Activated naive CD4-positive, alpha-beta T cell treated with Interleukin-2 at 50 U/mL for 16 hours (primary cell): Measurements from ENCODE around the gene TTBK2.

Experiments used
- DNase-seq: peaks from one replicate; pipeline ENCODE4 v3.0.0-alpha.2; 2020

The TTBK2 gene

GRCh38 chr15:42750306-42750705, 170.3 kb downstream of the TTBK2 start:
- no peak for DNase-seq

- no peak for DNase-seq
These were observed 171.3 kb downstream of the TTBK2 start for GRCh38 chr15:42749266-42749665.

DNA sequence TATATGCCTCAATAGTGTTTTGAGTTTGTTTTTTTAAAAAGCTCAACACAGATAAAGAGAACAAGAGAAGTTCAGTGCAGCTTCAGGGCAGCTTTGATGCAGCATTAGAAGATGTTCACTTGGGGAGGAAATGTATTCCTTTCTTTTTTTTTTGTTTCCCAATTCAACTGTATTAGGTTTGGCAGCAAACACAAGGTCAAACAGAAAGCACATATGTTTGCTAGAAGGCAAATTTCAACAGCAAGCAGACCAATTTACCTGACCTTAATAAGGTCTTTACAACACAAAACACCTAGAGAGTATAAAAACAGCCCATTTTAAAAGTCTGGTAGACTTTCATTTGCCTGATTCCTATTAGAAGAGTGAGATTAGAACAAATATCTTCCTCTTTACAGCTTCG, 176.4 kb downstream of the TTBK2 start:
- DNase-seq = no peak

DNA sequence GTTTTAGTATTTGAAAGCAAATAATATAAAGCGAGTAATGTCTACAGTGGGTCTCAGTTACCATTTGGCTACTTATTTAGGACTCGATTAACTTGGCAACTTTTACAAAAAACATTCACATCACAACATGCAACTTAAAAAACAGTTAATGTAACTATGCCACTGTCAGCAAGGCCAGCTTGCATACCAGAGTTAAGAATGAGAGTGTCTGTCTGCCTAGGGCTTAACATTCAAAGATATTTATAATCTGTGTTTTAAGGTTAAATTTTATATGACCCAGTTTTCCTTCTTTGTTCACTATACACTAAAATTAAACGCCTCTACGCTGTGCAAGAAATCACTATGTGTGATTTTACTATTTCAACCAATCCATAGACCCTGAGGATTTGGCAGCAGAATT, 178.4 kb downstream of the TTBK2 start:
- DNase-seq = no peak

GRCh38 chr15:42741710-42742109, 178.9 kb downstream of the TTBK2 start:
- no peak for DNase-seq

- no peak for DNase-seq
These were observed 182.8 kb downstream of the TTBK2 start for GRCh38 chr15:42737529-42738328.

DNA sequence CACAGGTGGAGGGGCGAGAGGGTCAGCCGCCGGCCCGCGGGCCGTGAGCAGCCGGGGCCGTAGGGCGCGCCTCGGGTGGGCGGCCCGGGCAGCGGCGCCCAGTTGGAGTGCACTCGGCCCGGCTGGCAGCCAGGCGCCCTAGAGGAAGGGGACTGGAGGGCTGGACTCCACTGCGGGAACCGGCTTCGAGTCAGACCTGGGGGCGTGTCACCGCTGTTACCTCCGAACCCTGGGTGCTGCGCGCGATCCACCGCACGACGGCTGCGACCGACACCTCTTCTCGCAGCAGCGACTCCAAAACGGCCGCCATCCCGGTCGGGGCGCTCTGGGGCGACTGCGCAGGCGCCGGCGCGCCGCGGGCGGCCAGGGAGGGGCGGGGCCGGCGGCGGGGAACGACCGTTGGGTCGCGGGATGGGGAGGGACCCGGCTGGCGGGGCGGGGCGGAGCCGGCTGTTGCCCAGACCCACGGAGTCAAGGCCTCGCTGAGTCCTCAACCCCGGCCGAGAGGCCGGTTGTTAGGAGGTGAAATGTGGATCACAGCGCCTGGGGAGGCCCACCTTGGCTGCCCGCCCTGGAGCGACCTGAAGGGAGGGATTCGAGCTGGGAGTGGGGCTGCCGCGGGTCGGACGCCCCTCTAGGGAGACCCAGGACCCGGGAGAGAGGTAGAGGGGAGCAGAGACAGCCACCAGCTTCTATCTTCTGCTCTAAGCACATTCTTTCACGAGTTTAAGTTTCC, 183.6 kb downstream of the TTBK2 start, which contains the start of gene CDAN1:
CDAN1 (minus strand) TSS at position 336 of the 736 bp plus-strand sequence; CDS start at position 310, 26 bp downstream.
- peak; percentile 95 for DNase-seq

- peak; percentile 14 for DNase-seq
These were observed 184.3 kb downstream of the TTBK2 start for GRCh38 chr15:42736178-42736792.

DNA sequence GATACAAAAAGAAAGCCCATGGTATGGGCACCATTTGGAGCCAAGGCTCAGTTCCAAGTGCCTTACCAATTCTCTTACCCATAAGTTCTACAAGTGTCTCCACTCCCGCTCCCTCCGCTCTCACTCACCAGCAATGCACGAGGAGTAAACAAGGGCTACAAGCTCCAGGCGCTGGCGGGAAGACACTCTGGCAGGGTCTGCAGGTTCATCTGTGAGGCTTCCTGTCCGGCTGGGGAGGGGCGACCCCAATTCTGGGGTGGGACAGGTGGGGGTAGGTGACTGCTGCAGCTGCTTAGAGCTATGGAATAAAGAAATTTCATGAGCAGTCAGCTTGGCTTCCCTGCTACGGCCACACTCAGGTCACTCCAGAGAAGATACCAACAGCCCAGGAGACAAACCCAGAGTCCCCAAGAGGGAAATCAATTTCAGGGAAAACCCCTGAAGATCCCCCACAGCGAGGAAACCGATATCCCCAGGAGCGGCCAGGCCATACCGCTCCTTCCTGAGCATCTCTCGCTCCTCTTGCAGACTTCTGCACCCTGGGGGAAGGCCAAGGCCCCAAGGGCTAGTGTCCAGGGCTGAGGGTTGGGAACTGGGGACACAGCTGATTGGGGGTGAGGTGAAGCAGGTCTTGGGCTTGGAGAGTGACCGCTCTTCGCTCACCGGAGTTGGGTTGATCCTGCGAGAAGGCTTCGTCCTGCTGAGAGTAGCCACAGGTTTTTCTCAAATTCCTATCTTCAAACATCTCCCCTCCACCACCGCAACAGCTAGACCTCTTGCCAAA, 185.0 kb downstream of the TTBK2 start:
- no peak for DNase-seq

DNA sequence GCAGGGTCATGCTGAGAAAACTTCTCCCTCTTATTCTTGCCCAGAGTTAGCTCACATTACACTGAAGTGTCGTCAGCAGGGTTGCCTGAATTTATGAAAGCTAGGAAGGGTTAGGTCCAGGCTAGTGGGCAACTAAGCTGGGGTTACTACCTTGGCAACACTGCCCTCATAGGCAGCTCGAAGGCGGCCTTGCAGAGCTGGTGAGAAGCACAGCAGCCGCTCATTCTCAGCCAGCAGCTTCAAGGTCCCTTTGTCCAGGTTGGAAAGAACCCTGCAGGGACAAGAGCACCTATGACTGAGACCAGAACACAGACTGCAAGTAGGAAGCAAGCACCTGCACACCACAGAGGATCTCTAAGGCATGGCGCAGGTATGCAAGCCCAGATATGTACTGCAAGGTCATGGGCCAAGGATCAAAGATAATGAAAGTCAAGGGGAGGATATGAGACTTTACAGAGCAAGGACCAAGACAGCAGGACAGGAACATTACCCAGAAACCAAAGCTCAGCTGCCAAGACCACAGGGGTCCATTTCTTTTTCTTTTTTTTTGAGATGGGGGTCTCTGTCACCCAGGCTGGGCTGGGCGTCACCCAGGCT, 186.4 kb downstream of the TTBK2 start:
- DNase-seq = no peak

DNA sequence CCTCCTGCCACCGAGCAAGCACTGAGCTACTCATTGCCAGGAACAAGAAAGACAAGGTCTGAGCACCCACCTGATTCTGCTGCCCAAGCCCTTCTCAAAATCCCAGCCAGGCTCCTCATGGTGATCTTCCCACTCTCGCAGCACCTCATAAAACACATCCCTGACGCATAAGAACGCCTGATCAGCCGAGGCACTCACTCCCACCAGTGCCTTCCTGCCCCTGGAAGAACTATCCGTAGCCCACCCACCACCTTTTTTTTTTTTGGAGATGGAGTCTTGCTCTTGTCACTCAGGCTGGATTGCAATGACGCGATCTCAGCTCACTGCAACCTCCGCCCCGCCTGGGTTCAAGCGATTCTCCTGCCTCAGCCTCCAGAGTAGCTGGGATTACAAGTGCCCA, 187.6 kb downstream of the TTBK2 start:
- no peak for DNase-seq

- DNase-seq = no peak
These were observed 188.3 kb downstream of the TTBK2 start for GRCh38 chr15:42732095-42732827.

GRCh38 chr15:42731461-42731860, 189.1 kb downstream of the TTBK2 start:
- DNase-seq = no peak

DNA sequence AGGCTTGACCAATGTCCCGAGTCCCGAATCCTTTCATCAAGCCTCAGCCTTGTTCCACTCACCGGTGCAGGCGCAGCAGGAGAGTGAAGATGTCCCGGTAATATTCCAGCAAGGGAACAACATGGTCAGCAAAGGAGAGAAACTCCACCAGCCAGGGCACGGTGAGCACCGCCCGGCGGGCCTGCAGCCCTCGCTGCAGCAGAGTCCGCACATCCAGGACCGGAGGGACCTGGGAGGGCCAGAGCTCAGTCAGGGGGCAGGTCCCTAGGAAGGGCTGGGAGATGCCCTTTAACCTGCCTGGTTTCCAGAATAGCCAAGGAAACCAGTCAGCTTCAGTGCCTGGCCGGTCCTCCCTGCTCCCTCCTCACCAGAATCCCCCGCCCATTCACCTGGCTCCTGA, 190.0 kb downstream of the TTBK2 start:
- no peak for DNase-seq

GRCh38 chr15:42730135-42730534, 190.4 kb downstream of the TTBK2 start:
- no peak for DNase-seq

DNA sequence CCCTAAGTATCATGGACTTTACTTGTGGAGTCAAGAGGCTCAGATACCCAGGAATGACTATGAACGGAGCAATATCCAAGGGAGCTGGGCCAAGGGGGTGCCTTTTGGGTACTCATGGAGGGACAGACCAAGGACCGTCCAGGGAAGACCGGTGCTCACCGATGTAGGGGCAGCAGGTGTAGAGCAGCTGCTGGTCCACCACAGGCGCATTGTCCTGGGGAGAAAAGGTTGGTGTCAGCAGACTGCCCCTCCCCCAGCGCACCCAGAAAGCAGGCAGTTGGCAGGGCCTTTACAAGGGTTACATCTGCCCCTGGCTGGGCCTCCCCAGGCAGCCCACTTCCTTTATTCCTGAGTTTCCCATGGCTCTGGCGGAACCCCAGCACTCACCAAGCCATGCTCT, 191.2 kb downstream of the TTBK2 start:
- DNase-seq = no peak

DNA sequence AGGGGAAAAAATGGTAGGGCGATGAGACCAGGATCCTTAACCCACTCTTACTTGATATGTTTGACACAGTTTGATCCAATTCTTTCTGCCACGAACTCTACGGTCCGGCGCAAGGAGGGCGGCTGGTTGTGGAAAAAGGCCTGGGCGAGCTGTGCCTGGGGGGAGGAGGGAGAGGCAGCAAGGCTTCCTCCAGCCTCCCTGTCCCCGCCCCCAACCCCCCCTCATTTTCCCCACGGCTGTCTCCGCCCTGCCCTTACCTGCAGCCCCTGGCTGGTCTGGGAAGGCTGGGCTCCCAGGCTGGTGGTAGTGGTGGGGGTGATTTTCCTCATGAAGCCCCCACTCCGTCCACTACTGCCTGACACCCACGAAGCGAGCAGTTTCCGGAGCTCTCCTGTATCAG, 191.6 kb downstream of the TTBK2 start:
- DNase-seq = no peak

- no peak for DNase-seq
These were observed 192.0 kb downstream of the TTBK2 start for GRCh38 chr15:42728560-42728959.

DNA sequence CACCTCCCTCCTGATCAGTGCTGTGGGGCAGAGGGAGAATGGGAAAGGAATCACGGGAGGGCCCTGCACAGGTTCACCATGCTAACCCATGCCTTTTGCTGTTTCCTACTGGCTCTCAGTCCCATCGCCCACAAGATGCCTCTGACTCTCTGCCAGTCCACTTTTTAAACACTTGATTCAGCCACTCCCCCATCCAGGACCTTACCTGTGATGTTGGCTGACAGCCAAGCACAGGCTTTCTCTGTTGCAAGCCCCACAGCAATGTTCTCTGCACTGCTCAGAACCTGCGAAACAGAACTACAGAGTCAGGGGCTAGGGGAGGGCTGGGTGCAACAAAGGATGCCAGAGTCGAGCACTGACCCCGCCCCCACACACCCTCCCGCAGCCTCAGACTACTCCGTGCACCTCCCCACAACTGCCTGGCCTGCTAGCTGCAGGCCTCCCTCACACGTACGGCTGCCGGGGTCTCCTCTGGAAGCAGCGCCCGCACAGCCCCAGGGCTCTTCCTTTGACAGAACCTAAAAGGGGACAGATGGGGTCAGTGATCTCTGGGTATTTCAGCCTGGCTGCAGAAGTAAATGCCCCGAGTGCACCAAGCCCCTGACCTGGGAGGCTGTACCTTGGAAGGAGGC, 192.7 kb downstream of the TTBK2 start:
- no peak for DNase-seq

DNA sequence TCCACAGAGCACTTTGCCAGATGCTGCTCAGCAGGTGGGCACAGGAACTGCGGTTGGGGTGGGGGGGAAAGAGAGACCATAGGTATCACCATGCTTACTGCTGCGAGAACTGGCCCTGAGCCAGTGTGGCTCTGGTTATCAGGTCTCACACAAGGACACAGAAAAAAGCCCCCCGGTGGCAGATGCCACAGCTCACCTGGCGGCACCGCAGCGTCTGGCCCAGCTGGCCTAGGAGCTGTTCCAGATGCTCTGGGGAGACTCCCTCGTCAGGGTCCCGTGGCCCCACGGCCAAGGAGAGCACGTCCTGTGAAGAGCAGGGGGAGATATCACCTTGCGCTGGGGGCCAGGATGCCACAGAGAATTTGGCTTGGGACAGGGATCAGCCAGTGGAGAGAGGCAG, 194.5 kb downstream of the TTBK2 start:
- DNase-seq = no peak

- DNase-seq = no peak
These were observed 195.2 kb downstream of the TTBK2 start for GRCh38 chr15:42725331-42725903.
